IPS DF 4.7 (cell line): ENCODE results near the gene MIGA2.
"Not testable (repeated sequence)": the region's sequence is repeated elsewhere in the genome, so short reads cannot be mapped to it uniquely, and the experiment has no call there.

Experiments used
- DNase-seq: peaks from one replicate; pipeline ENCODE4 v3.0.0-alpha.2; 2013; ENCODE audit warnings: low spot score; ENCODE audit errors: extremely low read depth

MIGA2 gene

GRCh38 chr9:129011170-129011569 is 25.3 kb upstream of the MIGA2 start:
- DNase-seq: no peak

- no peak for DNase-seq
These were observed 24.7 kb upstream of the MIGA2 start for GRCh38 chr9:129011761-129012181.

GRCh38 chr9:129012343-129012742 is 24.1 kb upstream of the MIGA2 start:
- no peak for DNase-seq

GRCh38 chr9:129012893-129013448 is 23.5 kb upstream of the MIGA2 start:
- no peak for DNase-seq

GRCh38 chr9:129013674-129014073 is 22.8 kb upstream of the MIGA2 start:
- no peak for DNase-seq

GRCh38 chr9:129014124-129014523 is 22.3 kb upstream of the MIGA2 start:
- DNase-seq: no peak

- no peak for DNase-seq
These were observed 21.8 kb upstream of the MIGA2 start for GRCh38 chr9:129014608-129015007.

GRCh38 chr9:129021091-129021490 is 15.3 kb upstream of the MIGA2 start:
- no peak for DNase-seq

- no peak for DNase-seq
These were observed 14.4 kb upstream of the MIGA2 start for GRCh38 chr9:129022037-129022436.

- DNase-seq: no peak
These were observed 13.2 kb upstream of the MIGA2 start for GRCh38 chr9:129023036-129023907.

GRCh38 chr9:129023908-129024233 is 12.6 kb upstream of the MIGA2 start:
- no peak for DNase-seq

GRCh38 chr9:129026442-129027223 is 9.8 kb upstream of the MIGA2 start:
- DNase-seq: no peak

- DNase-seq: no peak
These were observed 9.2 kb upstream of the MIGA2 start for GRCh38 chr9:129027224-129027684.

- no peak for DNase-seq
These were observed 8.7 kb upstream of the MIGA2 start for GRCh38 chr9:129027685-129028191.

- no peak for DNase-seq
These were observed 8.0 kb upstream of the MIGA2 start, which contains the start of gene SH3GLB2 for GRCh38 chr9:129028192-129028966. Gene SH3GLB2, minus strand, starts transcription at chr9:129028331. Its CDS starts 177 bp downstream, at chr9:129028154.

- DNase-seq: no peak
These were observed 6.2 kb upstream of the MIGA2 start for GRCh38 chr9:129030191-129030590.

- no peak for DNase-seq
These were observed 4.9 kb upstream of the MIGA2 start for GRCh38 chr9:129031514-129031913.

GRCh38 chr9:129032541-129033159 is 3.8 kb upstream of the MIGA2 start:
- no peak for DNase-seq

- DNase-seq: no peak
These were observed 3.2 kb upstream of the MIGA2 start for GRCh38 chr9:129033216-129033615.

GRCh38 chr9:129035838-129036237 is 588 bp upstream of the MIGA2 start:
- not testable (repeated sequence) for DNase-seq
